Fibroblast of lung (primary cell): ENCODE data around the gene DTX1. TPM values are rescaled to one million over a fixed set of nuclear protein-coding genes. Genes with fewer than 3 reads are reported as not detected.

ENCODE experiments used
- DNase-seq, 2 donors: peaks; one replicate each; pipeline versions ENCODE4 v3.0.0 to v3.0.0-alpha.2; 2010; ENCODE audit warnings: low read depth in 2 of 2
- H2AFZ ChIP-seq: 2 replicates; pipeline ENCODE4 v1.5.1; 2012; ENCODE audit warnings: low read length, control low read depth, inconsistent platforms
- H3K27ac ChIP-seq: 2 replicates; pipeline ENCODE4 v1.5.1; 2011; ENCODE audit warnings: low read length, control low read depth; ENCODE audit not compliant: insufficient read depth
- H3K27me3 ChIP-seq: 2 replicates; pipeline ENCODE4 v1.5.1; 2011; ENCODE audit warnings: mild to moderate bottlenecking, low read length; ENCODE audit not compliant: control insufficient read depth, insufficient read depth
- H3K36me3 ChIP-seq: 2 replicates; pipeline ENCODE4 v1.5.1; 2011; ENCODE audit warnings: low read length; ENCODE audit not compliant: control insufficient read depth, insufficient read depth
- H3K4me1 ChIP-seq: 2 replicates; pipeline ENCODE4 v1.5.1; 2011; ENCODE audit warnings: low read length; ENCODE audit not compliant: control insufficient read depth, insufficient read depth; ENCODE audit errors: extremely low read depth
- H3K4me2 ChIP-seq: 2 replicates; pipeline ENCODE4 v1.5.1; 2011; ENCODE audit warnings: low read length, control low read depth; ENCODE audit not compliant: insufficient read depth; ENCODE audit errors: extremely low read depth
- H3K4me3 ChIP-seq, 4 experiments: fragments of 200-600 bp in 1 of 4; sonication (generic) in 1 of 4; replicated peaks in 1 of 4; 2 replicates each; pipeline ENCODE4 v1.5.1; 2011 to 2016; ENCODE audit warnings: low read length in 4 of 4, low read depth in 3 of 4, mild to moderate bottlenecking in 3 of 4, control low read depth in 2 of 4, inconsistent platforms in 1 of 4, mixed read lengths in 1 of 4; ENCODE audit not compliant: insufficient read depth in 1 of 4; ENCODE audit errors: control extremely low read depth in 1 of 4
- H3K79me2 ChIP-seq: 2 replicates; pipeline ENCODE4 v1.5.1; 2012; ENCODE audit warnings: mild to moderate bottlenecking, low read length, inconsistent platforms; ENCODE audit not compliant: control insufficient read depth, insufficient read depth
- H3K9ac ChIP-seq: 2 replicates; pipeline ENCODE4 v1.5.1; 2011; ENCODE audit warnings: mild to moderate bottlenecking, low read length, control low read depth; ENCODE audit not compliant: insufficient read depth
- H3K9me3 ChIP-seq: 2 replicates; pipeline ENCODE4 v1.5.1; 2012; ENCODE audit warnings: low read depth, low read length; ENCODE audit not compliant: control insufficient read depth, insufficient read depth
- H4K20me1 ChIP-seq: 2 replicates; pipeline ENCODE4 v1.5.1; 2011; ENCODE audit warnings: low read length; ENCODE audit not compliant: control insufficient read depth, insufficient read depth; ENCODE audit errors: extremely low read depth
- CTCF ChIP-seq, 2 donors: IDR thresholded peaks in 1 of 2; conservative IDR thresholded peaks in 1 of 2; 1 replicate in 1 of 2; 2 replicates in 1 of 2; pipeline ENCODE4 v1.5.1; 2011 to 2012; ENCODE audit warnings: low read length in 2 of 2, control low read depth in 1 of 2, inconsistent platforms in 1 of 2, low read depth in 1 of 2, mild to moderate bottlenecking in 1 of 2
- EZH2 ChIP-seq: IDR thresholded peaks from 2 replicates; pipeline ENCODE4 v1.5.1; 2012; ENCODE audit warnings: low read length, control low read depth, mild to moderate bottlenecking; ENCODE audit errors: missing control alignments
- polyA plus RNA-seq, 2 donors: library from polyadenylated mRNA; depleted of rRNA in 1 of 2; stranded (reverse) in 1 of 2; unstranded in 1 of 2; fragments of >200 nt; gene quantifications; 2 replicates each; pipeline ENCODE4 v1.2.1, GENCODE V29; 2011 to 2012; ENCODE audit warnings: missing spikeins in 1 of 2
- total RNA-seq: library from RNA; depleted of rRNA; stranded (reverse); fragments of >200 nt; gene quantifications from 2 replicates; pipeline ENCODE4 v1.2.1, GENCODE V29; 2014

Gene DTX1
- total and polyA plus RNA-seq, 2 donors (not counting 1 experiment from before 2014, with no cell fraction given) = not detected

DNA sequence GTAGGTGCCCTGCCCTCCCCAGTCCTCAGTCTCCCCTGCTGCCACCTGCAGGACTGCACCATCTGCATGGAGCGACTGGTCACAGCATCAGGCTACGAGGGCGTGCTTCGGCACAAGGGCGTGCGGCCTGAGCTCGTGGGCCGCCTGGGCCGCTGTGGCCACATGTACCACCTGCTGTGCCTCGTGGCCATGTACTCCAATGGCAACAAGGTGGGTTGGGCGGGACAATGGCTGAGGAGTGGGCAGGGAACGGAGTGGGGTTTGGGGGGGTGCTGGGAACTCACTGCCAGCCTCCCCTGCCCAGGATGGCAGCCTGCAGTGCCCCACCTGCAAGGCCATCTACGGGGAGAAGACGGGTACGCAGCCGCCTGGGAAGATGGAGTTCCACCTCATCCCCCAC is 38.2 kb downstream of the DTX1 start:
- no peak overlapping the region for H2AFZ ChIP-seq
- no peaks in the 10 kb centered on the region for H4K20me1 ChIP-seq
- no peak overlapping the region for H3K4me2 ChIP-seq
- H3K9ac ChIP-seq = no peak overlapping the region
- no peak overlapping the region for H3K27ac ChIP-seq
- no peak for DNase-seq
- no peaks in the 10 kb centered on the region for H3K79me2 ChIP-seq
- TF ChIP-seq EZH2 = no peak
- no peak for TF ChIP-seq CTCF (conservative IDR thresholded peaks at IDR 0.05 in 1 of 2, IDR thresholded peaks at IDR 0.05 in 1 of 2; ENCODE audit: low read depth in 1 of 2, low read length in 2 of 2)
- no peaks in the 10 kb centered on the region for H3K9me3 ChIP-seq
- no peaks in the 10 kb centered on the region for H3K27me3 ChIP-seq
- H3K4me1 ChIP-seq = no peaks in the 10 kb centered on the region
- no peaks in the 10 kb centered on the region for H3K36me3 ChIP-seq
- no peak overlapping the region for H3K4me3 ChIP-seq

GRCh38 chr12:113095405-113095804 is 38.9 kb downstream of the DTX1 start:
- Histone ChIP-seq H4K20me1 (no peaks in the 10 kb centered on the region), H3K27ac (no peak overlapping the region), H3K4me1 (no peaks in the 10 kb centered on the region), H3K9ac (no peak overlapping the region), H3K79me2 (no peaks in the 10 kb centered on the region), H3K36me3 (no peaks in the 10 kb centered on the region), H3K4me3 (no peak overlapping the region), H3K9me3 (no peaks in the 10 kb centered on the region), H2AFZ (no peak overlapping the region), H3K4me2 (no peak overlapping the region), H3K27me3 (no peaks in the 10 kb centered on the region)
- no peak for DNase-seq
- TF ChIP-seq EZH2 (no peak), CTCF (conservative IDR thresholded peaks at IDR 0.05 in 1 of 2, IDR thresholded peaks at IDR 0.05 in 1 of 2; ENCODE audit: low read depth in 1 of 2, low read length in 2 of 2) (no peak)

GRCh38 chr12:113096675-113097461 is 40.3 kb downstream of the DTX1 start:
- H3K4me2 ChIP-seq = no peak overlapping the region
- H3K79me2 ChIP-seq = no peaks in the 10 kb centered on the region
- no peak overlapping the region for H3K27ac ChIP-seq
- H3K27me3 ChIP-seq = no peaks in the 10 kb centered on the region
- TF ChIP-seq CTCF (conservative IDR thresholded peaks at IDR 0.05 in 1 of 2, IDR thresholded peaks at IDR 0.05 in 1 of 2; ENCODE audit: low read depth in 1 of 2, low read length in 2 of 2) = no peak
- no peak for TF ChIP-seq EZH2
- no peaks in the 10 kb centered on the region for H3K4me1 ChIP-seq
- H2AFZ ChIP-seq = no peak overlapping the region
- no peak for DNase-seq
- no peaks in the 10 kb centered on the region for H3K9me3 ChIP-seq
- no peaks in the 10 kb centered on the region for H4K20me1 ChIP-seq
- no peak overlapping the region for H3K9ac ChIP-seq
- no peaks in the 10 kb centered on the region for H3K36me3 ChIP-seq
- H3K4me3 ChIP-seq = no peak overlapping the region
